Liver (tissue), 9 donors: ENCODE measurements around the gene OR2V1. TPM values are rescaled to one million over a fixed set of nuclear protein-coding genes. Genes with fewer than 3 reads are reported as not detected.

ENCODE experiments used
- DNase-seq: peaks from one replicate; pipeline ENCODE4 v3.0.0-alpha.2; 2017; ENCODE audit warnings: low spot score
- H3K27ac ChIP-seq, 2 donors: one replicate each; pipeline ENCODE4 v1.7.0; 2013; ENCODE audit warnings: inconsistent platforms in 2 of 2, low read length in 2 of 2, control low read depth in 1 of 2, low read depth in 1 of 2, mild to moderate bottlenecking in 1 of 2
- H3K27me3 ChIP-seq, 4 donors: one replicate each; pipeline versions ENCODE4 v1.6.1 to v1.7.0; 2013; ENCODE audit warnings: low read length in 3 of 4, inconsistent platforms in 1 of 4, mild to moderate bottlenecking in 1 of 4, moderate library complexity in 1 of 4; ENCODE audit not compliant: control insufficient read depth in 4 of 4, insufficient read depth in 4 of 4
- H3K36me3 ChIP-seq, 4 donors: one replicate each; pipeline versions ENCODE4 v1.6.1 to v1.7.0; 2013; ENCODE audit warnings: low read length in 3 of 4, mild to moderate bottlenecking in 3 of 4, low read depth in 1 of 4, moderate library complexity in 1 of 4; ENCODE audit not compliant: control insufficient read depth in 4 of 4, insufficient read depth in 3 of 4
- H3K4me1 ChIP-seq, 4 donors: one replicate each; pipeline versions ENCODE4 v1.6.1 to v1.7.0; 2013; ENCODE audit warnings: low read length in 3 of 4, mild to moderate bottlenecking in 3 of 4, moderate library complexity in 1 of 4; ENCODE audit not compliant: control insufficient read depth in 4 of 4, insufficient read depth in 4 of 4
- H3K4me3 ChIP-seq, 3 donors: one replicate each; pipeline versions ENCODE4 v1.6.1 to v1.7.0; 2013; ENCODE audit warnings: low read length in 3 of 3, control low read depth in 1 of 3, low read depth in 1 of 3, mild to moderate bottlenecking in 1 of 3
- H3K9ac ChIP-seq, 2 donors: one replicate each; pipeline ENCODE4 v1.7.0; 2013; ENCODE audit warnings: low read length in 2 of 2, mild to moderate bottlenecking in 2 of 2, moderate library complexity in 2 of 2, control low read depth in 1 of 2, low read depth in 1 of 2
- H3K9me3 ChIP-seq, 4 donors: one replicate each; pipeline versions ENCODE4 v1.6.1 to v1.7.0; 2013; ENCODE audit warnings: low read length in 3 of 4; ENCODE audit not compliant: control insufficient read depth in 4 of 4
- ATF3 ChIP-seq: IDR thresholded peaks from 2 replicates; pipeline ENCODE4 v1.6.1; 2016; ENCODE audit warnings: antibody characterized with exemption
- CTCF ChIP-seq: fragments of 150-350 bp; IDR thresholded peaks from 2 replicates; pipeline ENCODE4 v1.5.1; 2017; ENCODE audit warnings: improper control_type of control experiment, low read depth, low read length; ENCODE audit not compliant: missing input control
- FOXA2 ChIP-seq: IDR thresholded peaks from 2 replicates; pipeline ENCODE4 v1.6.1; 2016; ENCODE audit warnings: antibody characterized with exemption
- GABPA ChIP-seq, 2 donors: IDR thresholded peaks in 1 of 2; conservative IDR thresholded peaks in 1 of 2; 2 replicates each; pipeline ENCODE4 v1.6.1; 2016; ENCODE audit warnings: antibody characterized with exemption in 2 of 2, mild to moderate bottlenecking in 1 of 2, moderate library complexity in 1 of 2
- JUND ChIP-seq, 2 donors: IDR thresholded peaks; 2 replicates each; pipeline ENCODE4 v1.6.1; 2016; ENCODE audit warnings: antibody characterized with exemption in 2 of 2
- MAX ChIP-seq: IDR thresholded peaks from 2 replicates; pipeline ENCODE4 v1.6.1; 2016; ENCODE audit warnings: antibody characterized with exemption
- NR2F2 ChIP-seq: IDR thresholded peaks from 2 replicates; pipeline ENCODE4 v1.6.1; 2016; ENCODE audit warnings: antibody characterized with exemption
- RAD21 ChIP-seq, 2 donors: IDR thresholded peaks; 2 replicates each; pipeline ENCODE4 v1.6.1; 2016; ENCODE audit warnings: antibody characterized with exemption in 2 of 2, mild to moderate bottlenecking in 2 of 2
- SP1 ChIP-seq: IDR thresholded peaks from 2 replicates; pipeline ENCODE4 v1.6.1; 2018; ENCODE audit warnings: antibody characterized with exemption, mild to moderate bottlenecking
- TAF1 ChIP-seq: conservative IDR thresholded peaks from 2 replicates; pipeline ENCODE4 v1.6.1; 2016; ENCODE audit warnings: antibody characterized with exemption, mild to moderate bottlenecking
- YY1 ChIP-seq: IDR thresholded peaks from 2 replicates; pipeline ENCODE4 v1.6.1; 2016; ENCODE audit warnings: antibody characterized with exemption, mild to moderate bottlenecking
- polyA plus RNA-seq, 2 donors: library from polyadenylated mRNA; stranded (reverse) in 1 of 2; unstranded in 1 of 2; fragments of 200-250 nt in 1 of 2; fragments of >200 nt in 1 of 2; fragmentation: Nextera tagmentation in 1 of 2; extraction: Ambion mirVana in 1 of 2; gene quantifications; one replicate each; pipeline versions ENCODE4 v1.2.1 to v1.2.3, GENCODE V29; 2013 to 2015
- total RNA-seq, 2 donors: library from RNA; depleted of rRNA; stranded (reverse); fragments of >200 nt; gene quantifications; one replicate each; pipeline ENCODE4 v1.2.3, GENCODE V29; 2014
- donor health status: healthy.
- donor health status: healthy.
- donor health status: healthy.
- donor health status: healthy.
- donor health status: healthy.

Gene OR2V1
- total and polyA plus RNA-seq, 4 donors: not detected

- Histone ChIP-seq H3K4me3 (no peak overlapping the region), H3K9me3 (peaks cover 0 to 10% (median 6%) of the 10 kb centered on the region in 4 donors), H3K4me1 (no peaks in the 10 kb centered on the region), H3K9ac (no peak overlapping the region), H3K36me3 (no peaks in the 10 kb centered on the region), H3K27me3 (peaks cover 0 to 3% (median 0%) of the 10 kb centered on the region in 4 donors), H3K27ac (no peak overlapping the region)
- no peak for DNase-seq
- TF ChIP-seq SP1: no peak
- no peak for TF ChIP-seq ATF3
- no peak for TF ChIP-seq NR2F2
- TF ChIP-seq GABPA (IDR thresholded peaks at IDR 0.05 in 1 of 2, conservative IDR thresholded peaks at IDR 0.05 in 1 of 2): no peak
- no peak for TF ChIP-seq MAX
- TF ChIP-seq TAF1: no peak
- TF ChIP-seq CTCF: no peak
- no peak for TF ChIP-seq FOXA2
- no peak for TF ChIP-seq JUND (IDR thresholded peaks at IDR 0.05)
- TF ChIP-seq RAD21 (IDR thresholded peaks at IDR 0.05): no peak
- TF ChIP-seq YY1: no peak
These were observed 54.0 kb downstream of the OR2V1 start for GRCh38 chr5:181076920-181077319.

Other genes with a start within 250 kb of the OR2V1 start
- under 1 TPM; 0.14 to 0.67 TPM for gene BTNL8, start 232.0 kb downstream of the OR2V1 start, total RNA-seq
- under 1 TPM; 0.49 to 0.63 TPM for gene BTNL8, start 232.0 kb downstream of the OR2V1 start, polyA plus RNA-seq
- gene BTNL3, start 142.3 kb downstream of the OR2V1 start, total RNA-seq: under 1 TPM in 1 of 2 donors, not detected in 1; 0.19 TPM
- gene BTNL3, start 142.3 kb downstream of the OR2V1 start, polyA plus RNA-seq: under 1 TPM in 1 of 2 donors, not detected in 1; 0.08 TPM
- gene BTNL9, start 90.9 kb downstream of the OR2V1 start, total RNA-seq: 10 to 100 TPM in 1 of 2 donors, 1 to 10 TPM in 1; 1.4 to 12.0 TPM
- gene BTNL9, start 90.9 kb downstream of the OR2V1 start, polyA plus RNA-seq: 1 to 10 TPM; 4.6 to 4.8 TPM
- gene OR2V2, start 16.4 kb upstream of the OR2V1 start, total RNA-seq: not detected
- not detected for gene OR2V2, start 16.4 kb upstream of the OR2V1 start, polyA plus RNA-seq
- under 1 TPM in 1 of 2 donors, not detected in 1; 0.50 TPM for gene TRIM7, start 74.0 kb upstream of the OR2V1 start, total RNA-seq
- under 1 TPM; 0.10 to 0.14 TPM for gene TRIM7, start 74.0 kb upstream of the OR2V1 start, polyA plus RNA-seq
- gene TRIM41, start 92.1 kb upstream of the OR2V1 start, total RNA-seq: 10 to 100 TPM in 1 of 2 donors, 1 to 10 TPM in 1; 9.6 to 12.3 TPM
- 10 to 100 TPM in 1 of 2 donors, 1 to 10 TPM in 1; 2.8 to 14.1 TPM for gene TRIM41, start 92.1 kb upstream of the OR2V1 start, polyA plus RNA-seq
- 1,000 to 10,000 TPM in 1 of 2 donors, 100 to 1,000 TPM in 1; 967 to 2,255 TPM for gene RACK1, start 112.7 kb upstream of the OR2V1 start, total RNA-seq
- gene RACK1, start 112.7 kb upstream of the OR2V1 start, polyA plus RNA-seq: 100 to 1,000 TPM; 310 to 913 TPM
- gene TRIM52, start 130.0 kb upstream of the OR2V1 start, total RNA-seq: 10 to 100 TPM in 1 of 2 donors, 1 to 10 TPM in 1; 8.7 to 11.4 TPM
- gene TRIM52, start 130.0 kb upstream of the OR2V1 start, polyA plus RNA-seq: 1 to 10 TPM; 2.8 to 3.9 TPM
- 1 to 10 TPM in 1 of 2 donors, not detected in 1; 1.3 TPM for gene OR4F3, start 236.1 kb upstream of the OR2V1 start, total RNA-seq
- gene OR4F3, start 236.1 kb upstream of the OR2V1 start, polyA plus RNA-seq: not detected